ENCODE data around the gene QPRT.
"Not testable (repeated sequence)": the region's sequence is repeated elsewhere in the genome, so short reads cannot be mapped to it uniquely, and the experiment has no call there.

Gene QPRT

GRCh38 chr16:29743475-29743826 lies 64.5 kb downstream of the QPRT start:
- peak overlapping the region in 1 of 2 donors; percentile 27 for H3K27ac ChIP-seq (ENCODE audit: low read depth in 2 of 2, low read length in 2 of 2)
- H3K36me3 ChIP-seq (ENCODE audit: control insufficient read depth in 2 of 2, insufficient read depth in 2 of 2, low read length in 2 of 2): no peaks in the 10 kb centered on the region
- peaks cover 42 to 71% of the 10 kb centered on the region in 2 donors for H3K4me1 ChIP-seq (ENCODE audit: control insufficient read depth in 2 of 2, insufficient read depth in 2 of 2, low read length in 2 of 2)
- no peak overlapping the region for H3K4me3 ChIP-seq (ENCODE audit: low read length in 2 of 2)
- H3K9me3 ChIP-seq (ENCODE audit: control insufficient read depth in 2 of 2, low read length in 2 of 2): no peaks in the 10 kb centered on the region
- no peaks in the 10 kb centered on the region for H3K27me3 ChIP-seq (ENCODE audit: control insufficient read depth in 2 of 2, insufficient read depth in 2 of 2, low read length in 2 of 2)
- peak overlapping the region in 1 of 2 donors; percentile 32 for H3K9ac ChIP-seq (ENCODE audit: low read depth in 1 of 2, low read length in 2 of 2)

- Histone ChIP-seq H3K27me3 (ENCODE audit: control insufficient read depth in 2 of 2, insufficient read depth in 2 of 2, low read length in 2 of 2) (no peaks in the 10 kb centered on the region), H3K36me3 (ENCODE audit: control insufficient read depth in 2 of 2, insufficient read depth in 2 of 2, low read length in 2 of 2) (no peaks in the 10 kb centered on the region), H3K27ac (ENCODE audit: low read depth in 2 of 2, low read length in 2 of 2) (peak overlapping the region; percentile 23 to 34), H3K9me3 (ENCODE audit: control insufficient read depth in 2 of 2, low read length in 2 of 2) (no peaks in the 10 kb centered on the region), H3K4me3 (ENCODE audit: low read length in 2 of 2) (peak overlapping the region in 1 of 2 donors; percentile 65), H3K4me1 (ENCODE audit: control insufficient read depth in 2 of 2, insufficient read depth in 2 of 2, low read length in 2 of 2) (peaks cover 38 to 68% of the 10 kb centered on the region in 2 donors), H3K9ac (ENCODE audit: low read depth in 1 of 2, low read length in 2 of 2) (peak overlapping the region in 1 of 2 donors; percentile 11)
These were observed 65.0 kb downstream of the QPRT start for GRCh38 chr16:29743827-29744531.

GRCh38 chr16:29744541-29745101 lies 65.6 kb downstream of the QPRT start:
- Histone ChIP-seq H3K9ac (ENCODE audit: low read depth in 1 of 2, low read length in 2 of 2) (peak overlapping the region; percentile 20 to 52), H3K36me3 (ENCODE audit: control insufficient read depth in 2 of 2, insufficient read depth in 2 of 2, low read length in 2 of 2) (no peaks in the 10 kb centered on the region), H3K4me1 (ENCODE audit: control insufficient read depth in 2 of 2, insufficient read depth in 2 of 2, low read length in 2 of 2) (peaks cover 36 to 62% of the 10 kb centered on the region in 2 donors), H3K4me3 (ENCODE audit: low read length in 2 of 2) (peak overlapping the region; percentile 65 to 78), H3K27me3 (ENCODE audit: control insufficient read depth in 2 of 2, insufficient read depth in 2 of 2, low read length in 2 of 2) (no peaks in the 10 kb centered on the region), H3K27ac (ENCODE audit: low read depth in 2 of 2, low read length in 2 of 2) (peak overlapping the region; percentile 34 to 77), H3K9me3 (ENCODE audit: control insufficient read depth in 2 of 2, low read length in 2 of 2) (no peaks in the 10 kb centered on the region)

- Histone ChIP-seq H3K4me3 (ENCODE audit: low read length in 2 of 2) (peak overlapping the region; percentile 65 to 78), H3K27me3 (ENCODE audit: control insufficient read depth in 2 of 2, insufficient read depth in 2 of 2, low read length in 2 of 2) (no peaks in the 10 kb centered on the region), H3K9me3 (ENCODE audit: control insufficient read depth in 2 of 2, low read length in 2 of 2) (no peaks in the 10 kb centered on the region), H3K4me1 (ENCODE audit: control insufficient read depth in 2 of 2, insufficient read depth in 2 of 2, low read length in 2 of 2) (peaks cover 31 to 58% of the 10 kb centered on the region in 2 donors), H3K36me3 (ENCODE audit: control insufficient read depth in 2 of 2, insufficient read depth in 2 of 2, low read length in 2 of 2) (no peaks in the 10 kb centered on the region), H3K27ac (ENCODE audit: low read depth in 2 of 2, low read length in 2 of 2) (peak overlapping the region; percentile 64 to 77), H3K9ac (ENCODE audit: low read depth in 1 of 2, low read length in 2 of 2) (peak overlapping the region; percentile 47 to 52)
These were observed 66.3 kb downstream of the QPRT start for GRCh38 chr16:29745121-29745852.

- no peaks in the 10 kb centered on the region for H3K27me3 ChIP-seq (ENCODE audit: control insufficient read depth in 2 of 2, insufficient read depth in 2 of 2, low read length in 2 of 2)
- H3K27ac ChIP-seq (ENCODE audit: low read depth in 2 of 2, low read length in 2 of 2): peak within 1 kb of the TSS; percentile 64 to 77
- H3K4me3 ChIP-seq (ENCODE audit: low read length in 2 of 2): peak within 1 kb of the TSS; percentile 65 to 78
- H3K9ac ChIP-seq (ENCODE audit: low read depth in 1 of 2, low read length in 2 of 2): peak within 1 kb of the TSS; percentile 47 to 52
- H3K9me3 ChIP-seq (ENCODE audit: control insufficient read depth in 2 of 2, low read length in 2 of 2): no peaks in the 10 kb centered on the region
- peaks cover 31 to 53% of the 10 kb centered on the region in 2 donors for H3K4me1 ChIP-seq (ENCODE audit: control insufficient read depth in 2 of 2, insufficient read depth in 2 of 2, low read length in 2 of 2)
- H3K36me3 ChIP-seq (ENCODE audit: control insufficient read depth in 2 of 2, insufficient read depth in 2 of 2, low read length in 2 of 2): no peaks in the 10 kb centered on the region
These were observed 66.9 kb downstream of the QPRT start, which contains the start of gene C16orf54 for GRCh38 chr16:29745853-29746345. C16orf54 (minus strand) TSS chr16:29745990; CDS start chr16:29744951, 1,039 bp downstream.

- not testable (repeated sequence) for H3K27me3 ChIP-seq (ENCODE audit: control insufficient read depth in 2 of 2, insufficient read depth in 2 of 2, low read length in 2 of 2); H3K4me3 ChIP-seq (ENCODE audit: low read length in 2 of 2); H3K36me3 ChIP-seq (ENCODE audit: control insufficient read depth in 2 of 2, insufficient read depth in 2 of 2, low read length in 2 of 2); H3K9me3 ChIP-seq (ENCODE audit: control insufficient read depth in 2 of 2, low read length in 2 of 2)
- H3K27ac ChIP-seq (ENCODE audit: low read depth in 2 of 2, low read length in 2 of 2): peak overlapping the region; percentile 64 to 77
- peak overlapping the region in 1 of 2 donors; percentile 18 for H3K9ac ChIP-seq (ENCODE audit: low read depth in 1 of 2, low read length in 2 of 2)
- peaks cover 27 to 47% of the 10 kb centered on the region in 2 donors for H3K4me1 ChIP-seq (ENCODE audit: control insufficient read depth in 2 of 2, insufficient read depth in 2 of 2, low read length in 2 of 2)
These were observed 67.5 kb downstream of the QPRT start for GRCh38 chr16:29746518-29746917.
